ENCODE measurements around the gene SMYD3. TPM values are rescaled to one million over a fixed set of nuclear protein-coding genes. Genes with fewer than 3 reads are reported as not detected.
"Not testable (repeated sequence)": the region's sequence is repeated elsewhere in the genome, so short reads cannot be mapped to it uniquely, and the experiment has no call there.

Gene SMYD3
- total RNA-seq, 3 donors from 2014 or later: 16.3 to 18.0 (median 16.4) TPM

DNA sequence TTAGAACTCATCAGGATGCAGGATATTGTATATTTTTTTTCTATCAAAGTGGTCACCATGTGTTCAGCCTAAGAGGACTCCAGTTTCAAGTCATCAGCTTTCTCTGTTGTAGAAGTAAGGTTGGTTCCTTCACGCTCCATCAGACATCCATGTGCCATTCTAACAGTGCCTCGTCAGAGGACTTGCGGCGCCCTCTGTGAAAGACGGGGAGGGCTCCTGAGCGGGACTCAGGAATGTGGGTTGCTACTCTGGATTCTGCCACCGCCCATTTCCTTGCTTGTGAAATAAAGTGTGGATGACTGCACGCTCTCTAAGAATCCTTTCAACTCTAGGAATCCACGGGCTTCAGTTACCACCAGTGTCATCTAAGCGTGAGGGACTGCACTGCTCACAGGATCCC, 758.8 kb downstream of the SMYD3 start:
- ATAC-seq (no peak), DNase-seq (no peak)
- intact Hi-C loops (cut with DNase I, micrococcal nuclease): no loop called here
- Histone ChIP-seq H3K4me1 (ENCODE audit: low read depth) (no peaks in the 10 kb centered on the region), H3K9me3 (no peaks in the 10 kb centered on the region), H3K4me3 (no peak overlapping the region), H3K36me3 (ENCODE audit: low read depth) (no peaks in the 10 kb centered on the region)
- TF ChIP-seq, protein P1, sequence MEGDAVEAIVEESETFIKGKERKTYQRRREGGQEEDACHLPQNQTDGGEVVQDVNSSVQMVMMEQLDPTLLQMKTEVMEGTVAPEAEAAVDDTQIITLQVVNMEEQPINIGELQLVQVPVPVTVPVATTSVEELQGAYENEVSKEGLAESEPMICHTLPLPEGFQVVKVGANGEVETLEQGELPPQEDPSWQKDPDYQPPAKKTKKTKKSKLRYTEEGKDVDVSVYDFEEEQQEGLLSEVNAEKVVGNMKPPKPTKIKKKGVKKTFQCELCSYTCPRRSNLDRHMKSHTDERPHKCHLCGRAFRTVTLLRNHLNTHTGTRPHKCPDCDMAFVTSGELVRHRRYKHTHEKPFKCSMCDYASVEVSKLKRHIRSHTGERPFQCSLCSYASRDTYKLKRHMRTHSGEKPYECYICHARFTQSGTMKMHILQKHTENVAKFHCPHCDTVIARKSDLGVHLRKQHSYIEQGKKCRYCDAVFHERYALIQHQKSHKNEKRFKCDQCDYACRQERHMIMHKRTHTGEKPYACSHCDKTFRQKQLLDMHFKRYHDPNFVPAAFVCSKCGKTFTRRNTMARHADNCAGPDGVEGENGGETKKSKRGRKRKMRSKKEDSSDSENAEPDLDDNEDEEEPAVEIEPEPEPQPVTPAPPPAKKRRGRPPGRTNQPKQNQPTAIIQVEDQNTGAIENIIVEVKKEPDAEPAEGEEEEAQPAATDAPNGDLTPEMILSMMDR (IDR thresholded peaks at IDR 0.05): no peak

DNA sequence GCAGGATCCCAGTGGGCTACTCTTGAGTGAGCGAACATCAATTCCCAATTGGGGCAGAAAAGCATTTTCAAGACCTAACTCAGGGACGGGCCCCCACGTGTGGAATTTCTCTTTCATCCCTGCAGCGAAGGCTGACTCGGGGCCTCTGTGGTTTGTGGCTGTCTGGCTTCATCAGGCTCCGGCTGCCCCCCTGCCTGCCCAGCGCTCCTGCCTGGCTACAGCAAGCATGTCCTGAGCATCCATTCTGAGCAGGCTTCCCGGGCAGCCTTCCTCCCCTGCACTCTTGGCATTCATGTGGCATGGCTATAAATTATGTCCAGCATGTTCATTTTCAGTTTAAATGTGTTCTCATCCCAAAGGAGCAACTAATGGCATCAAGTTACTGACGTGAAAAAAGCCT, 764.2 kb downstream of the SMYD3 start:
- no peaks in the 10 kb centered on the region for H3K36me3 ChIP-seq (ENCODE audit: low read depth)
- H3K4me3 ChIP-seq: no peak overlapping the region
- TF ChIP-seq, protein P1 (IDR thresholded peaks at IDR 0.05): no peak
- intact Hi-C loops (cut with DNase I, micrococcal nuclease): no loop called here
- no peak for DNase-seq
- no peak for ATAC-seq
- no peaks in the 10 kb centered on the region for H3K9me3 ChIP-seq
- no peaks in the 10 kb centered on the region for H3K4me1 ChIP-seq (ENCODE audit: low read depth)

DNA sequence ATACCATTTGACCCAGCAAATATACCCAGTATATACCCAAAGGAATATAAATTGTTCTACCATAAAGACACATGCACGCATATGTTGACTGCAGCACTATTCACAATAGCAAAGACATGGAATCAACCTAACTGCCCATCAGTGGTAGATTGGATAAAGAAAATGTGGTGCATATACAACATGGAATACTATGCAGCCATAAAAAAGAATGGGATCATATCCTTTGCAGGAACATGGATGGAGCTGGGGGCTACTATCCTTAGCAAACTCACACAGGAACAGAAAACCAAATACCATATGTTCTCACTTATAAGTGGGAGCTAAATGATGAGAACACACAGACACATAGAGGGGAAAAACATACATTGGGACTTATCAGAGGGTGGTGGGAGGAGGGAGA, 766.7 kb downstream of the SMYD3 start:
- ATAC-seq; H3K4me3 ChIP-seq; H3K36me3 ChIP-seq (ENCODE audit: low read depth); DNase-seq; H3K9me3 ChIP-seq; intact Hi-C loops (cut with DNase I, micrococcal nuclease); H3K4me1 ChIP-seq (ENCODE audit: low read depth): not testable (repeated sequence)

DNA sequence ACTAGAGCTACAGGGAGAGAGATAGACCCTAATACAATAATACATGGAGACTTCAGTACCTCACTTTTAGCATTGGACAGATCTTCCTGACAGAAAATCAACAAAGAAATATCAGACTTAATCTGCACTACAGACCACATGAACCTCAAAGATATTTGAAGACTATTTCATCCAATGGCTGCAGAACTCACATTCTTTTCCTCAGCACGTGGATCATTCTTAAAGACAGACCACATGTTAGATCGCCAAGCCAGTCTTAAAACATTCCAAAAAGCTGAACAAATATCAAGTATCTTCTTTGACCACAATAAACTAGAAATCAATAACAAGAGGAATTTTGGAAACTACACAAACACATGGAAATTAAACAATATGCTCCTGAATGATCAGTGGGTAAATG, 776.3 kb downstream of the SMYD3 start:
- Histone ChIP-seq H3K9me3 (no peaks in the 10 kb centered on the region), H3K4me1 (ENCODE audit: low read depth) (no peaks in the 10 kb centered on the region), H3K4me3 (no peak overlapping the region), H3K36me3 (ENCODE audit: low read depth) (no peaks in the 10 kb centered on the region)
- ATAC-seq (no peak), DNase-seq (no peak)
- TF ChIP-seq, protein P1 (IDR thresholded peaks at IDR 0.05): no peak
- intact Hi-C loops (cut with DNase I, micrococcal nuclease): no loop called here

DNA sequence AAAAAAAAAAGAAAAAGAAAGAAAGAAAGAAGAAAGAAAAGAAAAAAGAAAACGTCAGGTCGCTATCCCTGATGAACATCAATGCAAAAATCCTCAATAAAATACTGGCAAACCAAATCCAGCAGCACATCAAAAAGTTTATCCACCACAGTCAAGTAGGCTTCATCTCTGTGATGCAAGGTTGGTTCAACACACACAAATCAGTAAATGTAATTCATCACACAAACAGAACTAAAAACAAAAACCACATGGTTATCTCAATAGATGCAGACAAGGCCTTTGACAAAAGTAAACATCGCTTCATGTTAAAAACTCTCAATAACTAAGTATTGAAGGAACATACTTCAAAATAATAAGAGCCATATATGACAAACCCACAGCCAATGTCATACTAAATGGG, 779.0 kb downstream of the SMYD3 start:
- H3K36me3 ChIP-seq (ENCODE audit: low read depth); ATAC-seq; DNase-seq; intact Hi-C loops (cut with DNase I, micrococcal nuclease); H3K4me3 ChIP-seq; H3K9me3 ChIP-seq; H3K4me1 ChIP-seq (ENCODE audit: low read depth): not testable (repeated sequence)

DNA sequence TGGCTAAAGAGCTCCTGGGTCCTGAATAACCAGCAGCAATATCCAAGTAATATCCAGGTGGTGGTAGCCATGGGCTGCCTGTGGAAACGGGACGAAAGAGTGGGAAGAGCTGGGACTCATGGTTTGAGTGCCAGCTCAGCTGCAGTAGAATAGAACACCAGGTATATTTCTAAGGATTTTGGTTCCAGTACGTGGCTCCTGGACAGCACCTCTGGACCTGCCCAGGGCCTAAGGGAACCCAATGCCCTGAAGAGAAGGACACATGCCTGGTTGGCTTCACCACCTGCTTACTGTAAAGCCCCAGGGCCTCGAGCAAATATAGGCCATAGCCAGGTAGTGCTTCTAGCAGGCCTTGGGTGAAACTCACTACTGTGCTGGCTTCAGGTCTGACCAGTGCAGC, 785.6 kb downstream of the SMYD3 start:
- Histone ChIP-seq H3K9me3 (no peaks in the 10 kb centered on the region), H3K36me3 (ENCODE audit: low read depth) (no peaks in the 10 kb centered on the region), H3K4me3 (no peak overlapping the region), H3K4me1 (ENCODE audit: low read depth) (no peaks in the 10 kb centered on the region)
- no peak for DNase-seq
- ATAC-seq: no peak
- TF ChIP-seq, protein P1 (IDR thresholded peaks at IDR 0.05): no peak
- intact Hi-C loops (cut with DNase I, micrococcal nuclease): no loop called here

DNA sequence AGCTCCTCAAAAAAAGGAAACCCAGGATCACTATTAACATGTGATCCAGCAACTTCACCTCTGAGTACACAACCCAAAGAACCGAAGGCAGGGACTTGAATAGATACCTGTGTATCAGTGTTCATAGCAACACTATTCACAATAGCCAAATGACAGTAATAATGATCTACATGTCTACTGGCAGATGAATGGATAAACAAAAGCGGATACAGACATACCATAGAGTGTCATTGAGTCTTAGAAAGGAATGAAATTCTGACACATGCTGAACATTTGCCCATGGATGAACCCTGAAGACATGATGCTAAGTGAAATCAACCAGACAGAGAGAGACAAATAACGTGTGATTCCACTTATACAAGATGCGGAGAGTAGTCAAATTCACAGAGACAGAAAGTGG, 788.1 kb downstream of the SMYD3 start:
- Histone ChIP-seq H3K9me3 (no peaks in the 10 kb centered on the region), H3K4me1 (ENCODE audit: low read depth) (no peaks in the 10 kb centered on the region), H3K36me3 (ENCODE audit: low read depth) (no peaks in the 10 kb centered on the region), H3K4me3 (no peak overlapping the region)
- ATAC-seq: no peak
- no peak for DNase-seq
- TF ChIP-seq, protein P1 (IDR thresholded peaks at IDR 0.05): no peak
- intact Hi-C loops (cut with DNase I, micrococcal nuclease): no loop called here

Measured in mucosa of descending colon (tissue), 3 donors.